ENCODE data around the gene PHF21A. TPM values are rescaled to one million over a fixed set of nuclear protein-coding genes. Genes with fewer than 3 reads are reported as not detected.

PHF21A gene
- total and polyA plus RNA-seq, 2 of the 8 experiments (the other 6 are each of a cell fraction or from before 2014, with no cell fraction given), result 17.6 to 40.3 TPM

DNA sequence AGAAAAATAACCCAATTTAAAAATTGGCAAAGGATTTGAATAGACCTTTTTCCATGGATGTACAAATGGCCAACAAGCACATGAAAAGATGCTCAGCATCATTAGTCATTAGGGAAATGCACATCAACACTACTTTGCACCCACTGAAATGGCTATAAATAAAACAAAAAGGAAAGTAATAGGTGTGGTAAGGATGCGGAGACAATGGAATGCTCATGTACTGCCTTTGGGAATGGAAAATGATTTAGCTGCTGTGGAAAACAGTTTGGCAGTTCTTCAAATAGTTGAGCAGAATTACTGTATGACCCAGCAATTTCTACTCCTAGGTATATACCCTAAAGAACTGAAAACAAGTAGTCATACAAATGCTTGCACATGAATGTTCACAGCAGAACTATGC is 161.4 kb downstream of the PHF21A start (continued):
- TF ChIP-seq, protein P1, sequence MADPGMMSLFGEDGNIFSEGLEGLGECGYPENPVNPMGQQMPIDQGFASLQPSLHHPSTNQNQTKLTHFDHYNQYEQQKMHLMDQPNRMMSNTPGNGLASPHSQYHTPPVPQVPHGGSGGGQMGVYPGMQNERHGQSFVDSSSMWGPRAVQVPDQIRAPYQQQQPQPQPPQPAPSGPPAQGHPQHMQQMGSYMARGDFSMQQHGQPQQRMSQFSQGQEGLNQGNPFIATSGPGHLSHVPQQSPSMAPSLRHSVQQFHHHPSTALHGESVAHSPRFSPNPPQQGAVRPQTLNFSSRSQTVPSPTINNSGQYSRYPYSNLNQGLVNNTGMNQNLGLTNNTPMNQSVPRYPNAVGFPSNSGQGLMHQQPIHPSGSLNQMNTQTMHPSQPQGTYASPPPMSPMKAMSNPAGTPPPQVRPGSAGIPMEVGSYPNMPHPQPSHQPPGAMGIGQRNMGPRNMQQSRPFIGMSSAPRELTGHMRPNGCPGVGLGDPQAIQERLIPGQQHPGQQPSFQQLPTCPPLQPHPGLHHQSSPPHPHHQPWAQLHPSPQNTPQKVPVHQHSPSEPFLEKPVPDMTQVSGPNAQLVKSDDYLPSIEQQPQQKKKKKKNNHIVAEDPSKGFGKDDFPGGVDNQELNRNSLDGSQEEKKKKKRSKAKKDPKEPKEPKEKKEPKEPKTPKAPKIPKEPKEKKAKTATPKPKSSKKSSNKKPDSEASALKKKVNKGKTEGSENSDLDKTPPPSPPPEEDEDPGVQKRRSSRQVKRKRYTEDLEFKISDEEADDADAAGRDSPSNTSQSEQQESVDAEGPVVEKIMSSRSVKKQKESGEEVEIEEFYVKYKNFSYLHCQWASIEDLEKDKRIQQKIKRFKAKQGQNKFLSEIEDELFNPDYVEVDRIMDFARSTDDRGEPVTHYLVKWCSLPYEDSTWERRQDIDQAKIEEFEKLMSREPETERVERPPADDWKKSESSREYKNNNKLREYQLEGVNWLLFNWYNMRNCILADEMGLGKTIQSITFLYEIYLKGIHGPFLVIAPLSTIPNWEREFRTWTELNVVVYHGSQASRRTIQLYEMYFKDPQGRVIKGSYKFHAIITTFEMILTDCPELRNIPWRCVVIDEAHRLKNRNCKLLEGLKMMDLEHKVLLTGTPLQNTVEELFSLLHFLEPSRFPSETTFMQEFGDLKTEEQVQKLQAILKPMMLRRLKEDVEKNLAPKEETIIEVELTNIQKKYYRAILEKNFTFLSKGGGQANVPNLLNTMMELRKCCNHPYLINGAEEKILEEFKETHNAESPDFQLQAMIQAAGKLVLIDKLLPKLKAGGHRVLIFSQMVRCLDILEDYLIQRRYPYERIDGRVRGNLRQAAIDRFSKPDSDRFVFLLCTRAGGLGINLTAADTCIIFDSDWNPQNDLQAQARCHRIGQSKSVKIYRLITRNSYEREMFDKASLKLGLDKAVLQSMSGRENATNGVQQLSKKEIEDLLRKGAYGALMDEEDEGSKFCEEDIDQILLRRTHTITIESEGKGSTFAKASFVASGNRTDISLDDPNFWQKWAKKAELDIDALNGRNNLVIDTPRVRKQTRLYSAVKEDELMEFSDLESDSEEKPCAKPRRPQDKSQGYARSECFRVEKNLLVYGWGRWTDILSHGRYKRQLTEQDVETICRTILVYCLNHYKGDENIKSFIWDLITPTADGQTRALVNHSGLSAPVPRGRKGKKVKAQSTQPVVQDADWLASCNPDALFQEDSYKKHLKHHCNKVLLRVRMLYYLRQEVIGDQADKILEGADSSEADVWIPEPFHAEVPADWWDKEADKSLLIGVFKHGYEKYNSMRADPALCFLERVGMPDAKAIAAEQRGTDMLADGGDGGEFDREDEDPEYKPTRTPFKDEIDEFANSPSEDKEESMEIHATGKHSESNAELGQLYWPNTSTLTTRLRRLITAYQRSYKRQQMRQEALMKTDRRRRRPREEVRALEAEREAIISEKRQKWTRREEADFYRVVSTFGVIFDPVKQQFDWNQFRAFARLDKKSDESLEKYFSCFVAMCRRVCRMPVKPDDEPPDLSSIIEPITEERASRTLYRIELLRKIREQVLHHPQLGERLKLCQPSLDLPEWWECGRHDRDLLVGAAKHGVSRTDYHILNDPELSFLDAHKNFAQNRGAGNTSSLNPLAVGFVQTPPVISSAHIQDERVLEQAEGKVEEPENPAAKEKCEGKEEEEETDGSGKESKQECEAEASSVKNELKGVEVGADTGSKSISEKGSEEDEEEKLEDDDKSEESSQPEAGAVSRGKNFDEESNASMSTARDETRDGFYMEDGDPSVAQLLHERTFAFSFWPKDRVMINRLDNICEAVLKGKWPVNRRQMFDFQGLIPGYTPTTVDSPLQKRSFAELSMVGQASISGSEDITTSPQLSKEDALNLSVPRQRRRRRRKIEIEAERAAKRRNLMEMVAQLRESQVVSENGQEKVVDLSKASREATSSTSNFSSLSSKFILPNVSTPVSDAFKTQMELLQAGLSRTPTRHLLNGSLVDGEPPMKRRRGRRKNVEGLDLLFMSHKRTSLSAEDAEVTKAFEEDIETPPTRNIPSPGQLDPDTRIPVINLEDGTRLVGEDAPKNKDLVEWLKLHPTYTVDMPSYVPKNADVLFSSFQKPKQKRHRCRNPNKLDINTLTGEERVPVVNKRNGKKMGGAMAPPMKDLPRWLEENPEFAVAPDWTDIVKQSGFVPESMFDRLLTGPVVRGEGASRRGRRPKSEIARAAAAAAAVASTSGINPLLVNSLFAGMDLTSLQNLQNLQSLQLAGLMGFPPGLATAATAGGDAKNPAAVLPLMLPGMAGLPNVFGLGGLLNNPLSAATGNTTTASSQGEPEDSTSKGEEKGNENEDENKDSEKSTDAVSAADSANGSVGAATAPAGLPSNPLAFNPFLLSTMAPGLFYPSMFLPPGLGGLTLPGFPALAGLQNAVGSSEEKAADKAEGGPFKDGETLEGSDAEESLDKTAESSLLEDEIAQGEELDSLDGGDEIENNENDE (IDR thresholded peaks at IDR 0.05; ENCODE audit: insufficient replicate concordance, low read length), result no peak
- TF ChIP-seq, protein P2, sequence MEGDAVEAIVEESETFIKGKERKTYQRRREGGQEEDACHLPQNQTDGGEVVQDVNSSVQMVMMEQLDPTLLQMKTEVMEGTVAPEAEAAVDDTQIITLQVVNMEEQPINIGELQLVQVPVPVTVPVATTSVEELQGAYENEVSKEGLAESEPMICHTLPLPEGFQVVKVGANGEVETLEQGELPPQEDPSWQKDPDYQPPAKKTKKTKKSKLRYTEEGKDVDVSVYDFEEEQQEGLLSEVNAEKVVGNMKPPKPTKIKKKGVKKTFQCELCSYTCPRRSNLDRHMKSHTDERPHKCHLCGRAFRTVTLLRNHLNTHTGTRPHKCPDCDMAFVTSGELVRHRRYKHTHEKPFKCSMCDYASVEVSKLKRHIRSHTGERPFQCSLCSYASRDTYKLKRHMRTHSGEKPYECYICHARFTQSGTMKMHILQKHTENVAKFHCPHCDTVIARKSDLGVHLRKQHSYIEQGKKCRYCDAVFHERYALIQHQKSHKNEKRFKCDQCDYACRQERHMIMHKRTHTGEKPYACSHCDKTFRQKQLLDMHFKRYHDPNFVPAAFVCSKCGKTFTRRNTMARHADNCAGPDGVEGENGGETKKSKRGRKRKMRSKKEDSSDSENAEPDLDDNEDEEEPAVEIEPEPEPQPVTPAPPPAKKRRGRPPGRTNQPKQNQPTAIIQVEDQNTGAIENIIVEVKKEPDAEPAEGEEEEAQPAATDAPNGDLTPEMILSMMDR (IDR thresholded peaks at IDR 0.05; ENCODE audit: control extremely low read depth in 1 of 3, insufficient read depth in 1 of 3, low read depth in 1 of 3, low read length in 3 of 3), result no peak
- TF ChIP-seq POU5F1 (IDR thresholded peaks at IDR 0.05; ENCODE audit: low read depth, low read length) (no peak), CBX5 (IDR thresholded peaks at IDR 0.05; ENCODE audit: low read depth, low read length) (no peak), SP2 (IDR thresholded peaks at IDR 0.05; ENCODE audit: low read length) (no peak)
